Psoas muscle (tissue), 8 donors: ENCODE results near the gene CRLF2. TPM values are rescaled to one million over a fixed set of nuclear protein-coding genes. Genes with fewer than 3 reads are reported as not detected.
"Not testable (repeated sequence)": the region's sequence is repeated elsewhere in the genome, so short reads cannot be mapped to it uniquely, and the experiment has no call there.

Source experiments
- ATAC-seq, 4 donors: fragments of 200-7000 bp; cut with Tn5 transposase; one replicate each; pipeline ENCODE4 v1.9.1; 2020; ENCODE audit warnings: moderate library complexity in 3 of 4, mild to moderate bottlenecking in 2 of 4
- DNase-seq, 2 donors: peaks; one replicate each; pipeline ENCODE4 v3.0.0-alpha.2; 2020
- H3K27ac ChIP-seq: fragments of 200-600 bp; one replicate; pipeline ENCODE4 v1.8.0; 2022
- H3K27me3 ChIP-seq, 3 donors: fragments of 200-600 bp in 1 of 3; one replicate each; pipeline versions ENCODE4 v1.6.1 to v1.8.0; 2013 to 2022; ENCODE audit warnings: low read length in 2 of 3, mild to moderate bottlenecking in 2 of 3, moderate library complexity in 1 of 3; ENCODE audit not compliant: insufficient read depth in 3 of 3
- H3K36me3 ChIP-seq, 2 donors: fragments of 200-600 bp in 1 of 2; one replicate each; pipeline versions ENCODE4 v1.6.1 to v1.8.0; 2013 to 2022; ENCODE audit warnings: low read depth in 1 of 2, mild to moderate bottlenecking in 1 of 2, moderate library complexity in 1 of 2; ENCODE audit not compliant: insufficient read depth in 1 of 2
- H3K4me1 ChIP-seq: fragments of 200-600 bp; one replicate; pipeline ENCODE4 v1.8.0; 2022
- H3K4me3 ChIP-seq: fragments of 200-600 bp; one replicate; pipeline ENCODE4 v1.8.0; 2022; ENCODE audit warnings: mild to moderate bottlenecking
- H3K9me3 ChIP-seq: fragments of 200-600 bp; one replicate; pipeline ENCODE4 v1.8.0; 2022
- WGBS, 3 donors: extraction: QIAGEN DNeasy Blood & Tissue Kit; methylation state at CpG; one replicate each; pipeline versions ENCODE4 v1.1.6 to v1.1.7; 2013; 5-methylcytosine and 5-hydroxymethylcytosine counted together
- intact Hi-C, 2 donors: fragments of 100-400 bp; cut with DNase I; formaldehyde crosslinking; loops; one replicate each; pipeline versions ENCODE4 v1.11.0 to v1.14.2; 2022
- polyA plus RNA-seq, 3 donors: library from polyadenylated mRNA; stranded (reverse); fragments of 200-250 nt; gene quantifications; one replicate each; pipeline ENCODE4 v1.2.3, GENCODE V29; 2013
- total RNA-seq, 4 donors: library from RNA; stranded (reverse); fragmentation: NEBNext Ultra II Directional in 2 of 4; extraction: Animal tissue kit (Norgen Biotek cat#: 25700) in 2 of 4; gene quantifications; one replicate each; pipeline versions ENCODE4 v1.2.1 to v1.2.4, GENCODE V29; 2021 to 2023
- TF ChIP-seq, protein P1 (sequence below): fragments of 200-600 bp; IDR thresholded peaks from one replicate; pipeline ENCODE4 v1.8.0; 2022; ENCODE audit warnings: antibody characterized with exemption
- donor health status: healthy with polysubstance abuse.
- donor health status: DM: no; HTN: no; CAD: no; lungs with moderate emphysema.
- donor health status: Bipolar disorder and iron deficiency.
- donor health status: healthy.
- donor health status: DM: yes; HTN: yes; CAD: no.
- donor health status: DM: no; HTN: no; CAD: no.
- donor health status: DM: no; HTN: no; CAD: no.
- donor health status: DM: yes; HTN: yes; CAD: no.

CRLF2 gene
- total and polyA plus RNA-seq, 7 donors: 0.13 to 0.15 TPM; not detected in 5

DNA sequence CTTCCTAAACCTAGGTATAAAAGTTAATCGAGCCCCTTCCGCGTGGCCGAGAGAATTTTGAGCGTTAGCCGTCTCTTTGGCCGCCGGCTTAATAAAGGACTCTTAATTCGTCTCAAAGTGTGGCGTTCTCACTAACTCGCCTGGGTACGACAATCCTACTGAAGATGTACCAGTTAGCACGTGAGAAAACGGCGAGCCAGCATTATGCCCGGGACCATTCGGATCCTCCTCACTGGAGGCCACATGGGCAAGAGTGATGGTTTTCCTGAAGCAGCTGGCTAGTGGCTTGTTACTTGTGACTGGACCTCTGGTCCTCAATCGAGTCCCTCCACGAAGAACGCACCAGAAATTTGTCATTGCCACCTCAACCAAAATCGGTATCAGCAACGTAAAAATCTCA is 39.0 kb downstream of the CRLF2 start:
- H3K9me3 ChIP-seq, H3K27me3 ChIP-seq, DNase-seq, H3K4me3 ChIP-seq, intact Hi-C loops, H3K4me1 ChIP-seq, H3K27ac ChIP-seq, H3K36me3 ChIP-seq, ATAC-seq: not testable (repeated sequence)
- WGBS, 3 donors: 60 to 63% (median 60%) methylated on average over 19 to 20 of the region's 22 CpGs

DNA sequence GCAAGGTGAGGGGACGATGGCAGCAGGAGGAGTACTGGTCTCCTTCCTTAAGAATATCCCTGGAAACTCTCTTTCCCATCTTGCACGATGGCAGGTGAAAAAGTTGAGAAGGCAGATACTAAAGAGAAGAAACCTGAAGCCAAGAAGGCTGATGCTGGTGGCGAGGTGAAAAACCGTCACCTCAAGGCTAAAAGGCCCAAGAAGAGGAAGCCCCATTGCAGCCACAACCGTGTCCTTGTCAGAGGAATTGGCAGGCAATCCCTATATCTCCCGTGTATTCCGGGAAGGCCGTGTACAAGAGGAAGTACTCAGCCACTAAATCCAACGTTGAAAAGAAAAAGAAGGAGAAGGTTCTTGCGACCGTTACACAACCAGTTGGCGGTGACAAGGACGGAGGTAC is 40.0 kb downstream of the CRLF2 start:
- no peaks in the 10 kb centered on the region for H3K27me3 ChIP-seq
- no peaks in the 10 kb centered on the region for H3K9me3 ChIP-seq
- H3K4me1 ChIP-seq: no peaks in the 10 kb centered on the region
- no peak overlapping the region for H3K4me3 ChIP-seq
- DNase-seq (no peak), ATAC-seq (no peak)
- no peaks in the 10 kb centered on the region for H3K36me3 ChIP-seq
- intact Hi-C loops: no loop called here
- 25 to 34% (median 31%) methylated on average over 13 of the region's 13 CpGs for WGBS, 3 donors
- TF ChIP-seq, protein P1, sequence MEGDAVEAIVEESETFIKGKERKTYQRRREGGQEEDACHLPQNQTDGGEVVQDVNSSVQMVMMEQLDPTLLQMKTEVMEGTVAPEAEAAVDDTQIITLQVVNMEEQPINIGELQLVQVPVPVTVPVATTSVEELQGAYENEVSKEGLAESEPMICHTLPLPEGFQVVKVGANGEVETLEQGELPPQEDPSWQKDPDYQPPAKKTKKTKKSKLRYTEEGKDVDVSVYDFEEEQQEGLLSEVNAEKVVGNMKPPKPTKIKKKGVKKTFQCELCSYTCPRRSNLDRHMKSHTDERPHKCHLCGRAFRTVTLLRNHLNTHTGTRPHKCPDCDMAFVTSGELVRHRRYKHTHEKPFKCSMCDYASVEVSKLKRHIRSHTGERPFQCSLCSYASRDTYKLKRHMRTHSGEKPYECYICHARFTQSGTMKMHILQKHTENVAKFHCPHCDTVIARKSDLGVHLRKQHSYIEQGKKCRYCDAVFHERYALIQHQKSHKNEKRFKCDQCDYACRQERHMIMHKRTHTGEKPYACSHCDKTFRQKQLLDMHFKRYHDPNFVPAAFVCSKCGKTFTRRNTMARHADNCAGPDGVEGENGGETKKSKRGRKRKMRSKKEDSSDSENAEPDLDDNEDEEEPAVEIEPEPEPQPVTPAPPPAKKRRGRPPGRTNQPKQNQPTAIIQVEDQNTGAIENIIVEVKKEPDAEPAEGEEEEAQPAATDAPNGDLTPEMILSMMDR: no peak
- H3K27ac ChIP-seq: no peak overlapping the region

DNA sequence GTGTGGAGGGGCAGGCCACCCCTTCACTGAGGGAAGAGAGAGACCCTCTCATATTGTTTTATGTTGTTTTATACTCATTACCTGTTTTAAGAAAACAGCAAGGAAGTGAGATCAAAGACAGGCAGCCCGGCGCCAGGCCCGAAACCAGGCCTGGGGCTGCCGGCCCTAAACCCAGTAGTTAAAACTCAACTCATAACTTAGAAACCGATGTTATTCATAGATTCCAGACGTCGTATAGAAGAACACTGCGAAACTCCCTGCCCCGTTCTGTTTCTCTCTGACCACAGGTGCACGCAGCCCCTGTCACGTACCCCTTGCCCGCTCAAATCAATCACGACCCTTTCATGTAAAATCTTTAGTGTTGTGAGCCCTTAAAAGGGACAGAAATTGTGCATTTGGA is 40.5 kb downstream of the CRLF2 start:
- DNase-seq, H3K9me3 ChIP-seq, H3K27me3 ChIP-seq, intact Hi-C loops, H3K27ac ChIP-seq, H3K4me3 ChIP-seq, ATAC-seq, H3K36me3 ChIP-seq, H3K4me1 ChIP-seq: not testable (repeated sequence)
- 65 to 71% (median 67%) methylated on average over 13 of the region's 13 CpGs for WGBS, 3 donors

DNA sequence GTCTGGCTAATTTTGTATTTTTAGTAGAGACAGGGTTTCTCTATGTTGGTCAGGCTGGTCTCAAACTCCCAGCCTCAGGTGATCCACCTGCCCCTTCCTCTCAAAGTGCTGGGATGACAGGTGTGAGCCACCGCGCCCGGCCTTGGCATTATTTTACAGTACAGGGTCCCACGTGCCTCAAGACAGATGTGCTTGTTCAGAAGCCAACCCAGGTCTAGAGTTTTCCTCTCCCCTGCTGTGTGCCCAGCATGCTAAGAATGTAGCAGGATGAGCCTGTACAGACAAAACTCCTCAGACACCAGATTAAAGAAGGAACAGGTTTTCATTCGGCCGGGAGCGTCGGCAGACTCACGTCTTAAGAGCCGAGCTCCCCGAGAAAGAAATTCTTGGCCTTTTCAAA is 42.2 kb downstream of the CRLF2 start:
- ATAC-seq: no peak
- no peaks in the 10 kb centered on the region for H3K36me3 ChIP-seq
- no peak for DNase-seq
- no peak overlapping the region for H3K27ac ChIP-seq
- no peaks in the 10 kb centered on the region for H3K27me3 ChIP-seq
- intact Hi-C loops: no loop called here
- no peaks in the 10 kb centered on the region for H3K4me1 ChIP-seq
- no peaks in the 10 kb centered on the region for H3K9me3 ChIP-seq
- 31 to 48% (median 39%) methylated on average over 11 of the region's 11 CpGs for WGBS, 3 donors
- no peak overlapping the region for H3K4me3 ChIP-seq
- TF ChIP-seq, protein P1: no peak

DNA sequence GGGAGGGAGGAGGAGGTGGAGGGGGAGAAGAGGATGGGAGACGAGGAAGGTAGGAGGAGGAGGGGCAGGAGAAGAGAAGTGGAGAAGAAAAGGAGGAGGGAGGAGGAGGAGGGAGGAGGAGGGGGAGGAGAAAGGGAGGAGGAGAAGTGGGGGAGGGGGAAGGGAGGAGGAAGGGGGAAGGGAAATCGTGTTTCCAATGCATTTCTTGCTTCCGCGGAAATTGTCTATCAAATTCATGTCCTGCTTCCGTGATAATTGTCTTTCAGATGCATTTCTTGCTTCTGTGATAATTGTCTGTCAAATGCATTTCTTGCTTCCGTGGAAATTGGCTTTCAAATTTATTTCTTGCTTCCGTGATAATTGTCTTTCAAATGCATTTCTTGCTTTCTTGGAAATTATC is 43.3 kb downstream of the CRLF2 start:
- intact Hi-C loops: no loop called here
- Histone ChIP-seq H3K27ac (no peak overlapping the region), H3K4me3 (no peak overlapping the region), H3K27me3 (peaks cover 0 to 4% (median 0%) of the 10 kb centered on the region in 3 donors), H3K4me1 (no peaks in the 10 kb centered on the region), H3K9me3 (no peaks in the 10 kb centered on the region), H3K36me3 (no peaks in the 10 kb centered on the region)
- DNase-seq (no peak), ATAC-seq (no peak)
- TF ChIP-seq, protein P1: no peak
- WGBS, 3 donors: 56 to 72% (median 62%) methylated on average over 6 to 7 of the region's 7 CpGs

DNA sequence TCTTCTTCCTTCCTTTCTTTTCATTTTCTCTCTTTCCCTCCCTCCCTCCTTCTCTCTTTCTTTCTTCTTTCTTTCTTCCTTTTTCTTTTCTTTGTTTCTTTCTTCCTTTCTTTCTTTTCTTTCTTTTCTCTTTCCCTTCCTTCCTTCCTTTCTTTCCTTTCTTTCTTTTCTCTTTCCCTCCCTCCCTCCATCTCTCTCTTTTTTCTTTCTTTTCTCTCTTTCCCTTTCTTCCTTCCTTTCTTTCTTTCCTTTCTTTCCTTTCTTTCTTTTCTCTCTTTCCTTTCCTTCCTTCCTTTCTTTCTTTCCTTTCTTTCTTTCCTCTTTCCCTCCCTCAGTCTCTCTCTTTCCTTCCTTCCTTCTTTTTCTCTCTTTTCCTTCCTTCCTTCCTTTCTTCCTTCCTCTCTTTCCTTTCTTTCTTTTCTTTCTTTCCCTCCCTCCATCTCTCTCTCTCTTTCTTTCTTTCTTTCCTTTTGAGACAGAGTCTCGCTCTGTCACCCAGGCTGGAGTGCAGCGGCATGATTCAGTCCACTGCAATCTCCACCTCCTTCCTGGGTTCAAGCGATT is 44.4 kb downstream of the CRLF2 start:
- H3K4me1 ChIP-seq: no peaks in the 10 kb centered on the region
- no peak overlapping the region for H3K27ac ChIP-seq
- intact Hi-C loops: no loop called here
- DNase-seq: no peak
- H3K4me3 ChIP-seq: no peak overlapping the region
- no peaks in the 10 kb centered on the region for H3K36me3 ChIP-seq
- ATAC-seq: no peak
- H3K27me3 ChIP-seq: peaks cover 0 to 4% (median 0%) of the 10 kb centered on the region in 3 donors
- TF ChIP-seq, protein P1: no peak
- 93 to 97% (median 96%) methylated on average over 3 of the region's 3 CpGs for WGBS, 3 donors
- no peaks in the 10 kb centered on the region for H3K9me3 ChIP-seq
